GM18868 (cell line): ENCODE data around the gene FAR1.

Experiments
- ATAC-seq: cut with Tn5 transposase; IDR thresholded peaks from one replicate; pipeline ENCODE4 v1.9.1; 2021; ENCODE audit warnings: mild to moderate bottlenecking, moderate library complexity; ENCODE audit not compliant: unreplicated experiment

The FAR1 gene

GRCh38 chr11:13775471-13775870 is 107.0 kb downstream of the FAR1 start:
- no peak for ATAC-seq

DNA sequence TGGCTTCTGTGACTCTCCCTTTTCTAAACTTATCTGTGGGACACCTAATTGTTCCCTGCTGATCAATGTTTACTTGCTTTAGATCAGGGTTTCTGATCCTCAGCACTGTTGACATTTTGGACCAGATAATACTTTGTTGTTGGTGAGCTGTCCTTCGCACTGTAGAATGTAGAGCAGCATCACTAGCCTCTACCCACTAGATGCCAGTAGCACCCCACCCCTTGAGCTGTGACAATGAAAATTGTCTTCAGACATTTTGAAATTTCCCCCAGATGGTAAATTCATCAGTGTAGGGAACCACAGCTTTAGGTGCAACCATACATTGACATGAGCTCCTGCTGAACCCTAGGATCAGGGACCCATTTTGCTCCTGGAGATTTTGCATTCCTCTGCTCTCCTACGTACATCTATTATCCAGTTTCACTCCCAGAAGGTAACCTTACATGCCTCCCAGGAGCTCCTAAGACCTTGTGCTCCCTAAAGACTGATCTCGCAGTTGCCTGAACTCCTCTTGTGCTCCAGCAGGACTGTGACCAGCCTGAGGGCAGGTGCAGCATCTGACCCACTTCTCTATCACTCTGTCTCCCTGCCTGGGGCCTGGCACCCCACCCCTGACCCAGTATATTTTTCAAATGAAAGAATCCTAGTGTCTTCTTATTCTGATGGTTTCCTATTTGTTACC is 107.8 kb downstream of the FAR1 start:
- ATAC-seq = no peak

DNA sequence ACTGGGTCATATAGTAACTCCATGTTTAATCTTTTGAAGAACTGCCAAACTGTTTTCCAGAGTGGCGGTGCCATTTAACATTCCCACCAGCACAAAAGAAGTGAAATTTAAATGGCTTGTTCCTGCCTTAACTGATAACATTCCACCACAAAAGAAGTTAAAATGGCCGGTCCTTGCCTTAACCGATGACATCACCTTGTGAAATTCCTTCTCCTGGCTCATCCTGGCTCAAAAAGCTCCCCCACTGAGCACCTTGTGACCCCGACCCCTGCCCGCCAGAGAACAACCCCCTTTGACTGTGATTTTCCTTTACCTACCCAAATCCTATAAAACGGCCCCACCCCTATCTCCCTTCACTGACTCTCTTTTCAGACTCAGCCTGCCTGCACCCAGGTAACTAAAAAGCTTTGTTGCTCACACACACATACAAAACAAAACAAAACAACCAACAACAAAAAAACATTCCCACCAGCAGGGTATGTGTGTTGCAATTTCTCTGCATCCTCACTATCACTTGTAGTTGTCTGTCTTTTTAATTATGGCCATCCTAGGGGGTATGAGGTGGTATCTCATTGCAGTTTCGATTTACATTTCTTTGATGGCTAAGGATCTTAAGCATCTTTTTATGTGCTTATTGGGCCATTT is 109.0 kb downstream of the FAR1 start:
- no peak for ATAC-seq

DNA sequence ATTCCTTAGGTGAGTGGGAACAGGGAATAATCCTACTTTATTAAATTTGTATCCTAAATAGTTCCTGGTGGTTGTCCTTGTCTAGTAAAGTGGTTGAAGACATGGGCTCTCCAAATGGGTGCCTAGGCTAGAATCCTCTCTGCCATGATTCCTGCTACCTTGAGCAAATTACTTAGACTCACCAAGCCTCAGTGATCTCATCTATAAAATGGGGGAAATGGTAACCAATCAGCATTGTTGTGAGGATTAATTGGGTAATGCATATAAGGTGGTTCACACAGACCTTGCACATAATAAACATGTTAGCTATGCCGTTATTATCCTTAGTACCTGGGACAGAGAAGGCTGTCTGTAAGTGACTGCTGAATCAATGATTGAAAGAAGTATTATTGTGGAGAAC is 109.9 kb downstream of the FAR1 start:
- ATAC-seq = no peak

DNA sequence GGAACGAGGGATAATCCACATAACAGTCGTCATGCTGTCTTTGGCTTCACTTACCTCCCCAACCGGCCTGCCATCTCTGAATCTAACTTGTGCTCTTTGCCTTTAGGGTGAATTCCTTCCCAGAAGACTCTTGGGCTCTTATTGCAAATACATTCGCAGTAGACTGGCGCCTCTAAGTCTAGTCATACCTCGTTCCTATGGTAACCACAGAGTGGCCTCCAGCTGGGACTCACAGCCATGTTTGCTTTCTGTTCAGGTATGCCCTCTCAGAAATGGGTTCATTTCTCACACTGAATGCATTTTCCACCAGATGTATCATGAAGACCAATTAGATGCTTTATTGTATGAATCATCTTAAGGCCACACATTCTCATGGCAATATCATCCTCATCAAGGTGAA is 112.7 kb downstream of the FAR1 start:
- ATAC-seq = no peak
